Vagina (tissue), 2 donors: ENCODE measurements around the gene SNAP47. TPM values are rescaled to one million over a fixed set of nuclear protein-coding genes. Genes with fewer than 3 reads are reported as not detected.

Experiments used
- DNase-seq, 2 donors: peaks; one replicate each; pipeline ENCODE4 v3.0.0-alpha.2; 2017; ENCODE audit errors: extremely low spot score in 2 of 2
- H3K27ac ChIP-seq: fragments of 200-600 bp; sonication (generic); one replicate; pipeline ENCODE4 v1.5.1; 2019
- H3K27me3 ChIP-seq: fragments of 200-600 bp; sonication (generic); one replicate; pipeline ENCODE4 v1.5.1; 2019
- H3K36me3 ChIP-seq, 2 donors: fragments of 200-600 bp; sonication (generic); one replicate each; pipeline ENCODE4 v1.5.1; 2017 to 2019
- H3K4me1 ChIP-seq: fragments of 200-600 bp; sonication (generic); one replicate; pipeline ENCODE4 v1.5.1; 2019
- H3K4me3 ChIP-seq, 2 donors: fragments of 200-600 bp; sonication (generic); 1 replicate in 1 of 2; 2 replicates in 1 of 2; pipeline ENCODE4 v1.5.1; 2016 to 2019
- H3K9me3 ChIP-seq: fragments of 200-600 bp; sonication (generic); one replicate; pipeline ENCODE4 v1.5.1; 2019
- POLR2A ChIP-seq, 2 donors: fragments of 450-650 bp; IDR thresholded peaks; one replicate each; pipeline ENCODE4 v1.6.1; 2017; ENCODE audit warnings: antibody characterized with exemption in 2 of 2, mild to moderate bottlenecking in 2 of 2, moderate library complexity in 2 of 2
- POLR2AphosphoS5 ChIP-seq, 2 donors: sonication (generic); formaldehyde crosslinking; IDR thresholded peaks; one replicate each; pipeline ENCODE4 v1.9.0; 2017; ENCODE audit warnings: antibody characterized with exemption in 2 of 2, mild to moderate bottlenecking in 2 of 2, low read depth in 1 of 2; ENCODE audit not compliant: insufficient read depth in 1 of 2
- intact Hi-C: fragments of 100-400 bp; cut with DNase I; formaldehyde crosslinking; loops from one replicate; pipeline ENCODE4 v1.15.1; 2023
- total RNA-seq: library from RNA; depleted of rRNA; stranded (reverse); fragments of >200 nt; gene quantifications from one replicate; pipeline ENCODE4 v1.2.3, GENCODE V29; 2016
- TF ChIP-seq, protein P1 (sequence below), 3 experiments: fragments of 450-650 bp in 2 of 3; fragments of 200-600 bp in 1 of 3; sonication (generic) in 1 of 3; IDR thresholded peaks; one replicate each; pipeline ENCODE4 v1.5.1; 2017 to 2019; ENCODE audit warnings: antibody characterized with exemption in 3 of 3, mild to moderate bottlenecking in 2 of 3, moderate library complexity in 2 of 3

Gene SNAP47
- total RNA-seq, 1 donor from 2014 or later: 28.7 TPM

DNA sequence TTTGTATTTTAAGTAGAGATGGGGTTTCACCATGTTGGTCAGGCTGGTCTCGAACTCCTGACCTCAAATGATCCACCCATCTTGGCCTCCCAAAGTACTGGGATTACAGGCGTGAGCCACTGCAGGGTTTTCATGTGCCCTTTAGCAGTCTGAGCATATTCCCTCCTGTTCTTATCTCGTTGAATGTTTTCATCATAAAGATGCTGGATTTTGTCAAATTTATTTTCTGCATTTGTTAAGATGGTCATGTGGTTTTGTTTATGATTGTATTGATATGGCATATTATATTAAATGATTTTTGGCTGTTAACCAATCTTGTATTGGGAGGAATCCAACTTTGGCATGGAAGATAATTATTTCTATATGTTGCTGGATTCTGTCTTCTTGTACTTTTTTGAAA lies 8.9 kb upstream of the SNAP47 start:
- TF ChIP-seq, protein P1, sequence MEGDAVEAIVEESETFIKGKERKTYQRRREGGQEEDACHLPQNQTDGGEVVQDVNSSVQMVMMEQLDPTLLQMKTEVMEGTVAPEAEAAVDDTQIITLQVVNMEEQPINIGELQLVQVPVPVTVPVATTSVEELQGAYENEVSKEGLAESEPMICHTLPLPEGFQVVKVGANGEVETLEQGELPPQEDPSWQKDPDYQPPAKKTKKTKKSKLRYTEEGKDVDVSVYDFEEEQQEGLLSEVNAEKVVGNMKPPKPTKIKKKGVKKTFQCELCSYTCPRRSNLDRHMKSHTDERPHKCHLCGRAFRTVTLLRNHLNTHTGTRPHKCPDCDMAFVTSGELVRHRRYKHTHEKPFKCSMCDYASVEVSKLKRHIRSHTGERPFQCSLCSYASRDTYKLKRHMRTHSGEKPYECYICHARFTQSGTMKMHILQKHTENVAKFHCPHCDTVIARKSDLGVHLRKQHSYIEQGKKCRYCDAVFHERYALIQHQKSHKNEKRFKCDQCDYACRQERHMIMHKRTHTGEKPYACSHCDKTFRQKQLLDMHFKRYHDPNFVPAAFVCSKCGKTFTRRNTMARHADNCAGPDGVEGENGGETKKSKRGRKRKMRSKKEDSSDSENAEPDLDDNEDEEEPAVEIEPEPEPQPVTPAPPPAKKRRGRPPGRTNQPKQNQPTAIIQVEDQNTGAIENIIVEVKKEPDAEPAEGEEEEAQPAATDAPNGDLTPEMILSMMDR (IDR thresholded peaks at IDR 0.05): no peak
- TF ChIP-seq POLR2A (IDR thresholded peaks at IDR 0.05): no peak
- TF ChIP-seq POLR2AphosphoS5 (IDR thresholded peaks at IDR 0.05; ENCODE audit: insufficient read depth in 1 of 2, low read depth in 1 of 2): no peak
- intact Hi-C loops: no loop called here
- no peak for DNase-seq
- Histone ChIP-seq H3K27ac (no peak overlapping the region), H3K4me1 (peaks cover 33% of the 10 kb centered on the region), H3K4me3 (no peak overlapping the region), H3K27me3 (no peaks in the 10 kb centered on the region), H3K36me3 (no peaks in the 10 kb centered on the region), H3K9me3 (peaks cover 6% of the 10 kb centered on the region)

DNA sequence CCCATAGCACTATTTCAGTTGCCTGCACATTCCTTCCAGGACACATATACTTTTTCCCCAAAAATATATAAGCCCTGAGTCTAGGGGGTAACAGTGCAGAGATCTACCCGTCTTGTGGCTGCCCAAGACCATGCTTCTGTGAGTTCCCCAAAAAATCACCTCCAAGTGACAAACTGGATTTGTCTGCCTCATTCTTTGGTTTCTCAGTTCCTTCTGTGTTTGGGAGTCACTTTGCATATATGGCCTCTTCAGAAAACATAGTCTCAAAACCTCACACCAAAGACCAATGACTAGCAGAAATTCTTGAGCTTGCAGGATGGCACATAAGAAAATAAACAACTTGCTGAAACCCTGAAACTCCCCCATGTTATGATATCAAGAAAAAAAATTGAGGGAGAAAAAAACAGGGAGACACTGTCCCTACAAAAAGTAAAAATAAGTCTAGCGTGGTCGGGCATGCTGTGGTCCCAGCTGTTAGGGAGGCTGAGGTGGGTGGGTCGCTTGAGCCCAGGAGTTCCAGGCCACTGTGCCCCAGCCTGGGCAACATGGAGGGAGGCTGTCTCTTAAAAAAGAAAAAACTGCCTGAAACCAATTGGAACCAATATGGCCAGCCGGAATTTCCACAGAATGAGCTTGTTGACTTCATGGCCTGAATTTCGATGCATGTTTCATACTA lies 8.2 kb upstream of the SNAP47 start:
- no peak for DNase-seq
- Histone ChIP-seq H3K27me3 (no peaks in the 10 kb centered on the region), H3K27ac (no peak overlapping the region)

DNA sequence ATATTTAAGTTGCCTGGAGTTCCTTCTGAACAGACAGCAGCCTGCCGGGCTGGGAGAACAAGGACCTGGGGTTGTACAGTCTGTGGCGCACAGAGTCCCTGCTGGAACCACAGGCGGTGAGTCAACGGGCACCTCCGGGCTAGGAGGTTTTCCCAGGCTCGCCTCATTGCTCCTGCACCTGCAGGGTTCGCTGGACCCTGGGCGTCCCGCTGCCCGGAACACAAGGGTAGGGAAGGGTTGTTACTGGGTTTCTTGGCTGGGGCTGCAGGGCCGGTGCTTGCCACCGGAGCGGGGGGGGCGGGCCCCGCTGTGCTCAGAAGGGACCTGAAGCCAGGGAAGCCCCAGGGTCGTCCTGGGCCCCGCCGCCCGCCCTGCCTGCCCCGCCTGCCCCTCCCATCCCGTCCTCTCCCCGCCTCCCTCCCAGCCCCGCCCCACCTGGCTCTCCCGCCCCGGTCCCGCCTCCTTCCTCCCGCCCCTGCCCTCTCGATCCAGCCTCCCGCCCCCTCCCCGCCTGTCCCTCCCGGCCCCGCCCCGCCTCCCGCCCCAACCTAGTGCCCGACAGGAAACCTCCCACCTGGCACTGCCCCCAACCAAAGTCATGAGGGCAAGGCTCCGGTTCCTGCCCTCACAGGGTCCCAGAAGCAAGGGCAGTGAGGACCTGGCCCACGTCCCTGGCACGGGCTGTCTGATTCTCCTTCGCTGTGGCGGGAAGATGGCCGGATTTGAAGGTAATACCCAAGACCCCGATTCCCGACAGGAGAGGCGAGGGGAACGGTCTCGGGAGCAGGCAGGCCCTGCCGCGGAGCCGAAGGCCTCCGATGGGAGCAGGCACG lies 7.0 kb upstream of the SNAP47 start:
- H3K9me3 ChIP-seq: no peaks in the 10 kb centered on the region
- no peaks in the 10 kb centered on the region for H3K27me3 ChIP-seq
- H3K4me3 ChIP-seq: peak overlapping the region; percentile 63 to 66
- DNase-seq: no peak
- peaks cover 0 to 7% of the 10 kb centered on the region in 2 donors for H3K36me3 ChIP-seq
- intact Hi-C loops: no loop called here
- peak in 1 of 2 donors; percentile 33 for TF ChIP-seq POLR2AphosphoS5 (IDR thresholded peaks at IDR 0.05; ENCODE audit: insufficient read depth in 1 of 2, low read depth in 1 of 2)
- TF ChIP-seq, protein P1 (IDR thresholded peaks at IDR 0.05): no peak
- peaks cover 36% of the 10 kb centered on the region for H3K4me1 ChIP-seq
- peak overlapping the region; percentile 81 for H3K27ac ChIP-seq

More for the DNA sequence above, 8.2 kb upstream of the SNAP47 start:
- no peak overlapping the region for H3K4me3 ChIP-seq
- peaks cover 2% of the 10 kb centered on the region for H3K9me3 ChIP-seq
- H3K36me3 ChIP-seq: peaks cover 0 to 5% of the 10 kb centered on the region in 2 donors
- H3K4me1 ChIP-seq: peaks cover 33% of the 10 kb centered on the region
- TF ChIP-seq, protein P1 (IDR thresholded peaks at IDR 0.05): no peak
- TF ChIP-seq POLR2AphosphoS5 (IDR thresholded peaks at IDR 0.05; ENCODE audit: insufficient read depth in 1 of 2, low read depth in 1 of 2) (no peak), POLR2A (IDR thresholded peaks at IDR 0.05) (no peak)
- intact Hi-C loops: no loop called here

DNA sequence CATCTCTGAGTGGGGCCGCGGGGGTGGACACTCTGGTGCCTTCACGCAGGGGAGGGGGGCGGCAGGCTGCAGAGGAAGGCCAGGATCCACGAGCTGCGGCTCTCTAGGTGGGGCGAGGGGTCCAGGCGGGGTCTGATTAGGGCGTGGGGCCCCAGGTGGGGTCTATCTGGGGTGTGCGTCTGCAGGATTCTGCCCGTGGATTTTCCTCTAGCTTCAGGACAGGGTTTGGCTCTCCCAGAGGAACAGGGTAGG lies 6.4 kb upstream of the SNAP47 start:
- H3K27me3 ChIP-seq: no peaks in the 10 kb centered on the region
- peaks cover 0 to 7% of the 10 kb centered on the region in 2 donors for H3K36me3 ChIP-seq
- H3K4me3 ChIP-seq: peak overlapping the region; percentile 63 to 66
- intact Hi-C loops: no loop called here
- TF ChIP-seq POLR2A (IDR thresholded peaks at IDR 0.05): no peak
- no peak for TF ChIP-seq POLR2AphosphoS5 (IDR thresholded peaks at IDR 0.05; ENCODE audit: insufficient read depth in 1 of 2, low read depth in 1 of 2)
- TF ChIP-seq, protein P1 (IDR thresholded peaks at IDR 0.05): no peak
- H3K27ac ChIP-seq: peak overlapping the region; percentile 81
- no peaks in the 10 kb centered on the region for H3K9me3 ChIP-seq
- H3K4me1 ChIP-seq: peaks cover 42% of the 10 kb centered on the region
- no peak for DNase-seq
